Measurements from ENCODE around the gene ZNF138.

ZNF138 gene

DNA sequence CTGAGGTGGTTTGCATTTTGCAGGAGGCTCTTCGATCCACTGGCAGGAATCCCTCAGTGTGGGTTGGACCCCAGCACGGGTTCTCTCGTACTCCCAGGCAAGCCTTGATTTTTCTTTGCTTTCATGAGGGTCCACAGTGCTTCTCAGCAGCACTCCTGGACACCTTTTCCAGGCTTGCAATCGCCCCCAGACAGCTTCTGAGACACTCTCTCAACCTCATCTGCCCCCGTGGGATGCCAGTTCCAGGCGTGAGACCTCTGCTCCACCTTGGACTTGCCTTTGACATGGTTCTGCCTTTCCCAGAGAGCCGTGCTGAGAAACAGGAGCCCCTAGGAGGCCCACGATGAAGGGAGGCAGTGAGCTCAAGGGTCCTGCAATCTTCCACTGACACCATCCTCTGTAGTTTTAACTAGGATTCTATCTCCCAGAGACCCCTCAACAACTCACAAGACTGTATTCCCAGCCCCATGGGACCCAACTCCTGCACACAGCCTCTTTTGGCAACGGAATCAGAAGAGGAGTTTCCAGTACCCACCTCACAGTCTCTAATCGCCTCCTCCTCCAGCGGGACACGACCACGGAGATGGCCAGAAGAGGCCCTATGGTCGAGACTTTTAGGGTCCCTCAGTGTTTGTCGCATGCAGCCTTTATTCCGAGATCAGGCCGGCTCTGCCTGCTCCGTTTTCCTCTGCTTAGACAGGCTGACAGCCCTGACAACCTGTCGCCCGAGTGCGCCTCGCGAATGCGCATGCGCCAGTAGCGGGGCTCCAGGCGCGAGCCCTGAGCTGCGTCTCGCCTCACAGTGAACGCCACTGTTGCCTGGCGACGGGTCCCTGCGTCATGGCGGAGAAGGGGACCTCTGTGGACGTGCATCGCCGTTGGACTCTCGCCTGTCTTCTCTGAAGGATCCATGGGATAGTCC is 82.8 kb downstream of the ZNF138 start:
- DNase-seq = no peak

DNA sequence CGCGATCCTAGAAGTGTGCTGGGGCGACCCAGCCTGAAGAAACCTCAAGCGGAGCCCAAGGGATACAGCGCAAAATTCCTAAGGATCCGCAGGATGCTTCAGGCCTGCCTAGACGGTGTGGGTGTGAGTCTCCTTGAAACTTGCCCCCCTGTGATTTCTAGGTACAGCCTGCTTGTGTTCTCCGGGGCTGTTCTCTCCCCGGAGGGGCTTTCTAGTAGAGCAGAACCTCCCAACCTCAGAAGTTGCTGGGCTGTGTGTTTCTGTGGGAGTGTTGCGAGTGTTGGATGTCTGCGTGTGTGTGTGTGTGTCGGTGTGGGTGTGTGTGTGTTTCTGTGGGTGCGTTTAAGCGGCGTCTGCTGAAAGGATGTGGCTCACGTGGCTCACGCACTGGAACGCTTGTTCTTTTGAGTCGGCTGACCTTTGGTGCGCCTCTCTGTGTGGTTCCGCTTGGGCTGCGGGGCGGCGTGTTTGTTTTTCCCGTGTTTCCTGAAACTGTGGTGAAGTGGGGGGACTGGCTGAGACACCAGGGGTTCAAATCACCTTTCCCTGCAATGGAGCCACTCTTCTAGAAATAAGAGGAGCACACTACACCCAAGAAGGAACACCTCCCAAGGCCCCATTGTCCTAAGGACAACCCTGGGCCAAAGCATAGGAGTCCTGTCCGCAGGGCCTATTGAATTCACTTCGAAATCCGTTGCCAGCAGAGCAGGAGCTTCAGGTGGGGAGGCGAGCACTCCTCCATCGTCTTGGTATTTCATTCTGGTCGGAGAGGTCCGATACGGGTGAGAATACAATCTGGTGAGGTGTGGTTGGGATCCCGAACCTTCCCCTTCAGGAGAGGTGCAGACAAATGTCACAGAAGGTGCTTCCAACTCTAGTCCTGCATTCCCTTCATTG is 83.7 kb downstream of the ZNF138 start:
- DNase-seq = no peak

DNA sequence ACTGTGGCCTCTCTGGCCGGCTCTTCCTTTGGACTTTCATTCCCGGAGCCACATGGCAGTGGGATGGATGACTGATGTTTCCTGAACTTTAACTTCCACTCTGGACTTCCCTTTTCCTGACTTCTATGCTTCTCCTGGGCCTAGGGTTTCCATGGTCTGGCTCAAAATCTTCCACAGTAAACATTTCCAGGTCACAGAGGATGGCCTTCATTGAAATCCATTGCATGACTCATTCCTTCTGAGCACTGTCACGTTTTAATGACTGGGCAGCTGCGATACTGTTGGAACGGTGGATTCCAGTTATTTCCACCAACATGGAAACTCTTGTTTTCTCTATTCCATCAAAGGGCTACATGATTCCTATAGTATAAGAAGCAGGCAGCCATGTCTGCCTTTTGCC is 84.5 kb downstream of the ZNF138 start:
- DNase-seq = no peak

DNA sequence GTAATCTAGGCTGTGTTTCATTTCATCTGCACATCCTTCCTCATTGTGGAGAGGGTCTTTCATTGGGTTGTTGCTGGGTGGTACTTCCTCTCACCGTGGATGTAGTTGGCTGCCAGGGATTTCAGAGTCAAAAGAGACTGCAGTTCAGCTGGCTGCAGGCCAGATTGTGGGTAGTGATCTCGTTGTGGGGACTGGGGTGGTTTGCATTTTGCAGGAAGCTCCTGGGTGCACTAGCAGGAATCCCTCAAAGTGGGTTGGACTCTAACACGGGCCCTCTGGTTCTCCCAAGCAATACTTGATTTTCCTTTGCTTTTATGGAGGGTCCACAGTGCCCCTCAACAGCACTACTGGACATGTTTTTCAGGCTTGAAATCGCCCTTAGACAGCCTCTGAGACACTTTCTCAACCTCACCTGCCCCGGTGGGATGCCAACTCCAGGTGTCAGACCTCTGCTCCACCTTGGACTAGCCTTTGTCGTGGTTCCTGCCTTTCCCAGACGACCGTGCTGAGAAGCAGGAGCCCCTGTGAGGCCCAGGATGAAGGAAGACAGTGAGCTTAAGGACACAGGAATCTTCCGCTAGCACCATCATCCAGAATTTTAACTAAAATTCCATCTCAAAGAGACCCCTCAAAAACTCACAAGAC is 85.0 kb downstream of the ZNF138 start:
- no peak for DNase-seq

DNA sequence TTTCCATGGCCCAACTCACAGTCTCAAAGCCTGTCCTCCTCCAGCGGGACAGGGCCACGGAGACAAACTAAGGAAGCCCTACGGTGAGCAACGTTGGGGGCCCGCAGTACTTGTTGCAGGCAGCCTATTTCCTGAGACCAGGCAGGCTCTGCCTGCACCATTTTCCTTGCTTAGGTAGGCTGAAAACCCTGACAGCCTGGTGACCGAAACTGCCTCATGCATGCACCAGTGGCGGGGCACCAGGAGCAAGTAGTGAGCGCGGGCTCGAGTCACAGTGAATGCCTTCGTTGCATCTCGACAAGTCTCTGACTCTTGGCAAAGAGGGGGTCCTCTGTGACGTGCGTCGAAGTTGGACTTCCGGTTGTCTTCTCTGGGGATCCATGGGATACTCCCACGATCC is 85.6 kb downstream of the ZNF138 start:
- DNase-seq = no peak

DNA sequence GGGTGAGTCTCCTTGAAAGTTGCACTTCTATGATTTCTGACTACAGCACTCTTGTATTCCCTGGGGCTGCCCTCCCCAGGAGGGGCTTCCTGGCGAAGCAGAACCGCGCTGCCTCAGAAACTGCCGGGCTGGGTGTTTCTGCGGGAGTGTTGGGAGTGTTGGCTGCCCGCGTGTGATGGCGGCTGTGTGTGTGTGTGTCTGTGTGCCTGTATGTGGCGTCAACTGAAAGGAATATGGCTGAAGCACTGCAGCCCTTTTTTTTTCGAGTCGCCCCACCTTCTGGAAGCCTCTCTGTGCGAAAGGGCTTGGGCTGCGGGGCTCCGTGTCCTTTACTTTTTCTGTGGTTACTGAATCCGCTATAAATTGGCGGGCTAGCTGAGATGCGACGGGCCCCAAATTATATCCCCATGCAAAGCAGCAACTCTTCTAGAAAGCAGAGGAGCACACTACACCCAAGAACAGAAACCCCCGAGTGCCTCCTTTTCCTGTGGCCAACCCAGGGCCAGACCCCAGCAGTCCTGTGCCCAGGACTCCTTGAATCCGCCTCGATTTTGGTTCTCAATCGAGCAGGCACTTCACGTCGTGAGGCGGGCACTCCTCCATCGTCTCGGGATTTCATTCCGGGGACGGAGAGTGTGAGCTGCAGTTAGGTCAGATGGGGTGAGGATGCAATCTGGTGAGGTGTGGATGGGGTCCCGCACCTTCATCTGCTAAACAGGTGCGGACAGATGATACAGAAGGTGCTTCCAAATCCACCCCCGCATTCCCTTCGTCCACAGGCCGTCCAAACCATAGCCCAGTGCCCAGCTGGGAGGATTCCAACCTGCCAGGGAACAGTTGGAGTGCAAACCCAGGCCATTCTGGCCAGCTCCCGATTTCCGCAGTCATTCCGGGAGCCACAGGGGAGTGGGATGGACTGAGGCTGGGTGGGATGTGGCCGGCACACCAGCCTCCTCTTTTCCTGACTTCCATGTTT is 86.4 kb downstream of the ZNF138 start:
- no peak for DNase-seq

DNA sequence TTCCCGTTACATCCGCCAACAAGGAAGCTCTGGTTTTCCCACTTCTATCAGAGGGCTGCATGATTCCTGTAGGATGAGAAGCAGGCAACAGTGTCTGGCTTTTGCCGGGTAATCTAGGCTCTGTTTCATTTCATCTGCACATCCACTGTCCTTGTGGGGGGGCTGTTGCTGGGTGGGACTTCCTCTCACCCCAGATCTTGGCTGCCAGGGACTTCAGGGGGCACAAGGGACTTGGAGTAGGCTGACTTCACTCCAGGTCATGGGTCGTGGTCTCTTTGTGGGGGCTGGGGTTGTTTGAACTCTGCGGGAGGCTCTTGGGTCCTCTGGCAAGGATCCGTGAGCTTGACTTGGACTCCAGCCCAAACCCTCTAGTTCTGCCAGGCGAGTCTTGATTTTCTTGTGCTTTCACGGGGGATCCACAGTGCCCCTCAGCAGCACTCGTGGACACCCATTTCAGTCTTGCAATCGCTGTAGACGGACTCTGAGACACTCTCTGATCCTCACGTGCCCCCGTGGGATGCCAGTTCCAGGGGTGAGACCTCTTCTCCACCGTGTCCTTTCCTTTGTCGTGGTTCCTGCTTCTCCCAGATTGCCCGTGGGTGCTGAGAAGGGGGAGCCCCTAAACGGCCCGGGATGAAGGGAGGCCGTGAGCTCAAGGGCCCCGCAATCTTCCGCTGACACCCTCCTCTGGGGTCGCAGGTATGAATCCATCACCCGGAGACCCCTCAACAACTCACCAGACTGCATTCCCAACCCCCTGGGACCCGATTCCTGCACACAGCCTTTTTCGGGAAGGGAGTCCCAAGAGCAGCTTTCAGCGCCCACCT is 87.4 kb downstream of the ZNF138 start:
- no peak for DNase-seq

DNA sequence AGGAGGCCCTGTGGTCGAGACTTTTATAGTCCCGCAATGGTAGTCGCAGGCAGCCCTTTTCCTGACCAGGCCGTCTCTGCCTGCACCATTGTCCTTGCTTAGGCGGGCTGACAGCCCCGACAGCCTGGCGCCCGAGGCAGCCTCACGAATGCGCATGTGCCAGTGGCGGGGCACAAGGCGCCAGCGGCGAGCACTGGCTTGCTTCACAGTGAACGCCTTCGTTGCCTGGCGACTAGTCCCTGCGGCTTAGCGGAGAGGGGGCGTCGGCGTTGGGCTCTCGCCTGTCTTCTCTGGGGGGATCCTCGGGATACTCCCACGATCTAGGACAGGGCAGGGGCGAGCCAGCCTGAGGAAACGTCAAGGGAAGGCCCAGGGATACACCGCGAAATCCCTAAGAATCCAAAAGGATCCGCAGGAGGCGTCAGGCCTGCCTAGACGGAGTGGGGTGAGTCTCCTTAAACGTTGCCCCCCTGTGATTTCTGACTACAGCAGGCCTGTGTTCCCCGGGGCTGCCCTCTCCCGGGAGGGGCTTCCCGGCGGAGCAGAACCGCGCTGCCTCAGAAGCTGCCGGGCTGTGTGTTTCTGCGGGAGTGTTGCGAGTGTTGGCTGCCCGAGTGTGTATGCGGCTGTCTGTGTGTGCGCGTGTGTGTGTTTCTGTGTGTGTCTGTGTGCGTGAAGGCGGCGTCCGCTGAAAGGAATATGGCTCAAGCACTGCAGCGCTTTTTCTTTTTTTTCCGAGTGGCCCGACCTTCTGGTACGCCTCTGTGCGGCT is 88.3 kb downstream of the ZNF138 start:
- DNase-seq = no peak
